ENCODE results near the gene SLX4IP.
"Not testable (repeated sequence)": the region's sequence is repeated elsewhere in the genome, so short reads cannot be mapped to it uniquely, and the experiment has no call there.

SLX4IP gene

DNA sequence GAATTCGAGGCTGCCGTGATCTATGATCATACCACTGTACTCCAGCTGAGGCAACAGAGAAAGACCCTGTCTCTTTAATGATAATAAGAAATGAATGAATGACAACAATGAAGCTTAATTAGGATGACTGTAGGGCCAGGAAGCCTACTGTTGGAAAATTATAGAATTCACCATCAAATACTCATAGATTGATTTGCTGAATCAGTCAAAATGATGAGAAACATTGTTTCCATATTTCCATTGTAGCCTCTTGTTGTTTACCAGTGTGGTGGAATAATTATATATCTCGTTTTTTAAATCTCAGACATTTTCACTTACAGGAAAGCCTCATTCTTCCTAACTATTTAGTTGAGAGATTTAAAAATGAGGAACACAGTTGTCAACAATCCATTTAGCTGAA, 142.5 kb downstream of the SLX4IP start:
- H3K9me3 ChIP-seq (ENCODE audit: control insufficient read depth, insufficient read depth, low read length), result no peaks in the 10 kb centered on the region
- no peak overlapping the region for H3K4me3 ChIP-seq (ENCODE audit: low read depth, low read length)
- H3K4me1 ChIP-seq (ENCODE audit: control insufficient read depth, insufficient read depth, low read length), result peaks cover 2% of the 10 kb centered on the region
- no peaks in the 10 kb centered on the region for H3K27me3 ChIP-seq (ENCODE audit: control insufficient read depth, insufficient read depth, low read length)
- no peak overlapping the region for H3K9ac ChIP-seq (ENCODE audit: low read depth, low read length)
- H3K36me3 ChIP-seq (ENCODE audit: control insufficient read depth, insufficient read depth, low read length), result no peaks in the 10 kb centered on the region

DNA sequence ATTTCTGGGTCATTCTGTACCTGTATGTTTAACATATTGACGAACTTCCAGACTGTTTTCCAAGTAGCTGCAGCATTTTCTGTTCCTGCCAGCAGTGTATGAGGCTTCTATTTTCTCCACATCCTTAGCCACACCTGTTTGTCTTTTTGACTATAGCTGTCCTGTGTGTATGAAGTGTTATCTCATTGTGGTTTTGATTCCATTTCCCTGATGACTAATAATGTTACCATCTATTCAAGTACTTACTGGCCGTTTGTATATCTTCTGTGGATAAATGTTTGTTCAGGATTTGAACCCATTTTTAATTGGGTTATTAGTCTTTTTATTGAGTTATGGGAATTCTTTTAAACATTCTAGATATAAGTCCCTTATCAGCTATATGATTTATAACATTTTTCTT, 143.5 kb downstream of the SLX4IP start:
- Histone ChIP-seq H3K9me3 (ENCODE audit: control insufficient read depth, insufficient read depth, low read length) (no peaks in the 10 kb centered on the region), H3K9ac (ENCODE audit: low read depth, low read length) (no peak overlapping the region), H3K4me1 (ENCODE audit: control insufficient read depth, insufficient read depth, low read length) (peaks cover 2% of the 10 kb centered on the region), H3K4me3 (ENCODE audit: low read depth, low read length) (no peak overlapping the region), H3K27me3 (ENCODE audit: control insufficient read depth, insufficient read depth, low read length) (no peaks in the 10 kb centered on the region), H3K36me3 (ENCODE audit: control insufficient read depth, insufficient read depth, low read length) (no peaks in the 10 kb centered on the region)

DNA sequence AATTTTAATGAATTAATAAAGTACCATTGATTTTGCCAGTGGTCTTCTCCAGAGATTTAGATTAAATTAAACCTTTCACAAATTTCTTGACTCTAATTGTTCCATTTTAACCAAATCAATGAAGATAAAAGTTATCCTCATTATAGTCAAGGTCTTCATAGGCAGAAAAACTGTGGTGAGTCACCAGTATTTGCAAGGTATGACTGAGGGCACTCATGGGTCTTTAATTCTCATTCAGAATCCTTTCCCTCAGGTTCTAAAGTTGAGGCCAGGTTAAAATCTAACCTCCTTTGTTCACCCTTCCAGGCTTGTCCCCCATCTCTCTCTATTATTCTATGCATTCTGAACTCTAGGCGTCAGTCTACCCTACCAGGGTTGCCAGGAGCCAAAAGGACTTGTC, 144.8 kb downstream of the SLX4IP start:
- Histone ChIP-seq H3K9ac (ENCODE audit: low read depth, low read length) (no peak overlapping the region), H3K4me1 (ENCODE audit: control insufficient read depth, insufficient read depth, low read length) (peaks cover 8% of the 10 kb centered on the region), H3K27me3 (ENCODE audit: control insufficient read depth, insufficient read depth, low read length) (no peaks in the 10 kb centered on the region), H3K4me3 (ENCODE audit: low read depth, low read length) (no peak overlapping the region), H3K9me3 (ENCODE audit: control insufficient read depth, insufficient read depth, low read length) (no peaks in the 10 kb centered on the region), H3K36me3 (ENCODE audit: control insufficient read depth, insufficient read depth, low read length) (no peaks in the 10 kb centered on the region)

DNA sequence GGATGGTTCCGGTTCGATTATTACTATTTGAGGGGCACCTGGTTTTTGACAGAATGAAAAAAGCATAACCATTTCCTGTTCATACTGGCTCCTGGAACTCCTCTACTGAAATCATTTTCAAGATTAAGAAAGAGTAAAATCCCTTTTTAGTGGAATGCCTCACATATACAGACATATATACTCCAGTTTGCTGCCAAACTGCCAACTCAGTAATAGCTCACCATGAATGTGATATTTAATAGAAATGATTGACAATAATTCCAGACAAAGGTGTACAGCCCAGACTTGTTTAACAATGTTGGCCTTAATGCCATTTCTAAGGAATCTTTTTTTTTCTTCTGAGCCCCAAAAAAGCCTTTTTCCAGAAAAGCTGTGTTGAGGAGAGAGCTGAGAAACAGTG, 145.6 kb downstream of the SLX4IP start:
- Histone ChIP-seq H3K9ac (ENCODE audit: low read depth, low read length) (no peak overlapping the region), H3K27me3 (ENCODE audit: control insufficient read depth, insufficient read depth, low read length) (no peaks in the 10 kb centered on the region), H3K36me3 (ENCODE audit: control insufficient read depth, insufficient read depth, low read length) (no peaks in the 10 kb centered on the region), H3K9me3 (ENCODE audit: control insufficient read depth, insufficient read depth, low read length) (no peaks in the 10 kb centered on the region), H3K4me1 (ENCODE audit: control insufficient read depth, insufficient read depth, low read length) (peaks cover 8% of the 10 kb centered on the region), H3K4me3 (ENCODE audit: low read depth, low read length) (no peak overlapping the region)

DNA sequence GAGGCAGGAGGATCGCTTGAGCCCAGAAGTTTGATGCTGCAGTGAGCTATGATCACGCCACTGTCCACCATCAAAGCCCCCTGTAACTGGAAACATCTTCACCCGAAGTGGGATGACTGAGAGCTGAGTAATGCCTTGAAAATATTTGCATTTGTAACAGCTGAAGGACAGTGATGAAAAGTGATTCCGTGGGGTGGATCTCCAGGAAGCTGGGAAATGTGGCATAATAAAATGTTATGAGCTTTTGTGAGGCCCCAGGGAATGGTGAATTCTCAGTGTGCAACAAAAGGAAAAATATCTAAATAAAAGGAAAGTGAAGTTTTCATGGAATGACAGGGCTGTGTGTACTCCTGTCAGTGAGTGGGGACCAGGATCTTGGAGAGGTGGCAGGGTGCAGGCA, 146.7 kb downstream of the SLX4IP start:
- peaks cover 8% of the 10 kb centered on the region for H3K4me1 ChIP-seq (ENCODE audit: control insufficient read depth, insufficient read depth, low read length)
- H3K9ac ChIP-seq (ENCODE audit: low read depth, low read length), result no peak overlapping the region
- H3K4me3 ChIP-seq (ENCODE audit: low read depth, low read length), result no peak overlapping the region
- H3K9me3 ChIP-seq (ENCODE audit: control insufficient read depth, insufficient read depth, low read length), result no peaks in the 10 kb centered on the region
- no peaks in the 10 kb centered on the region for H3K36me3 ChIP-seq (ENCODE audit: control insufficient read depth, insufficient read depth, low read length)
- H3K27me3 ChIP-seq (ENCODE audit: control insufficient read depth, insufficient read depth, low read length), result no peaks in the 10 kb centered on the region

DNA sequence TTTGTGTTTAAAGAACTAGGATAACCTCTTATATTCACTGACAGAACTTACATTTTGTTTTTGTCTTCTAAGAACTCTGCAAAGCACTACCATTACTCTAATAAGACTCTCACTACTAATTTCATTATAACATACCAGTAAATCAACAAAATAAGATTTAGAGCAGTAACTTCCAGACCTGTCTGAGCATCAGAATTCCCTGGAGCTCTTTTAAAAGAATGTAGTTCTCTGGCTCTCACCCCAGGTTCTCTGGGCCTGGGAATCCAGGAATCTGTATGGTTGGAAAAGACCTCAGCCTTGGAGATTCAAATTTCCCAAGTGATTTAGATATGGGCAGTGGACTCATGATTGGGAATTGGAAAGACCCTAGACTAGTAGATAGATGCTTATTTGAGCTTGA, 149.3 kb downstream of the SLX4IP start:
- no peak overlapping the region for H3K4me3 ChIP-seq (ENCODE audit: low read depth, low read length)
- no peaks in the 10 kb centered on the region for H3K9me3 ChIP-seq (ENCODE audit: control insufficient read depth, insufficient read depth, low read length)
- peaks cover 8% of the 10 kb centered on the region for H3K4me1 ChIP-seq (ENCODE audit: control insufficient read depth, insufficient read depth, low read length)
- H3K27me3 ChIP-seq (ENCODE audit: control insufficient read depth, insufficient read depth, low read length), result no peaks in the 10 kb centered on the region
- no peaks in the 10 kb centered on the region for H3K36me3 ChIP-seq (ENCODE audit: control insufficient read depth, insufficient read depth, low read length)
- H3K9ac ChIP-seq (ENCODE audit: low read depth, low read length), result no peak overlapping the region

DNA sequence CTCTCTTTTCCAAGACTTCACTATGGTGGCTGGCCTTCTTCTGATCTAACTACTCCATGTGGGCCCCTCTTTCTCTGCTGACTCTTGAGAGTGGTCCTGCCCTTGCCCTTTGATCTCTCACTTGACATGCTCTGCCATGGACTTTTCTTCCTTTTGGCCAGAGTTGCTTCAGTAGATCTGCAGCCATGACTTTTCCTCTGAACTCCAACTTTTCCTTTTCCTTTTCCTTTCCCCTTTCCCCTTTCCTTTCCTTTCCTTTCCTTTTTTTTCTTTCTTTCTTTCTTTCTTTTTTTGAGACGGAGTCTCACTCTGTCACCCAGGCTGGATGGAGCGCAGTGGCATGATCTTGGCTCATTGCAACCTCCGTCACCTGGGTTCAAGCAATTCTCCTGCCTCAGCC, 150.2 kb downstream of the SLX4IP start:
- Histone ChIP-seq H3K4me3 (ENCODE audit: low read depth, low read length) (no peak overlapping the region), H3K36me3 (ENCODE audit: control insufficient read depth, insufficient read depth, low read length) (no peaks in the 10 kb centered on the region), H3K9me3 (ENCODE audit: control insufficient read depth, insufficient read depth, low read length) (no peaks in the 10 kb centered on the region), H3K27me3 (ENCODE audit: control insufficient read depth, insufficient read depth, low read length) (no peaks in the 10 kb centered on the region), H3K4me1 (ENCODE audit: control insufficient read depth, insufficient read depth, low read length) (peaks cover 6% of the 10 kb centered on the region), H3K9ac (ENCODE audit: low read depth, low read length) (no peak overlapping the region)

DNA sequence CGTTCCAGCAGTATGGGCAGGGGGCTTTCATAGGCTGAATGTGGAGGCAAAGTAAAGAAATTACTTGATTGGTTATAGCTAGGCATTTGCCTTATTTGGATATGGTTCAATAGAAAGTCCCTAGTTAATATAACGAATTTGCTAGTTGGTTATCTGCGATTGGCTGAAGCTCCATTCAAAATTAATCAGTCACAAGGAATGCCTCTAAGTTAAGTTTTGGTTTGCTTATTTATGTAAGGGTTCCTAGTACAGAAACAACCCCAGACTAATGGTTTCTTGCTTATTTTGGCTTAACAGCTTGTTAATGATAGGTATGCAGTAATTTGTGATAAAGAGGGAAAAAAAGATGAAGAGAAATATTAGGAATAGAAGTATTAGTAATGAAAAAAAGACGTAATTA, 151.2 kb downstream of the SLX4IP start:
- Histone ChIP-seq H3K27me3 (ENCODE audit: control insufficient read depth, insufficient read depth, low read length) (no peaks in the 10 kb centered on the region), H3K4me3 (ENCODE audit: low read depth, low read length) (no peak overlapping the region), H3K9ac (ENCODE audit: low read depth, low read length) (no peak overlapping the region), H3K9me3 (ENCODE audit: control insufficient read depth, insufficient read depth, low read length) (no peaks in the 10 kb centered on the region), H3K4me1 (ENCODE audit: control insufficient read depth, insufficient read depth, low read length) (peaks cover 5% of the 10 kb centered on the region), H3K36me3 (ENCODE audit: control insufficient read depth, insufficient read depth, low read length) (no peaks in the 10 kb centered on the region)

DNA sequence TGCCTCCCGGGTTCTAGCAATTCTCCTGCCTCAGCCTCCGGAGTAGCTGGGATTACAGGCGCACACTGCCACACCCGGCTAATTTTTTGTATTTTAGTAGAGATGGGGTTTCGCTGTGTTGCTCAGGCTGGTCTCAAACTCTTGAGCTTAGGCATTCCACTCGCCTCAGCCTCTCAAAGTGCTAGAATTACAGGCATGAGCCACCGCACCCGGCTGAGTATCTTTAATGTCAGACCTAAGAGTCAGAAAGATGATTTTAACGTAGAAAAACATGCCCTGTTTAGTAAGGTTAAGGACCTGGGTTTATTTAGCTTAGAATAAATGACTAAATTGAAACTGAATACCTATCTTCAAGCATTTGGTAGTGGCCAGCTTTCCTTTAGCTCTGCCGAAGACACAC, 155.3 kb downstream of the SLX4IP start:
- H3K4me1 ChIP-seq (ENCODE audit: control insufficient read depth, insufficient read depth, low read length); H3K9me3 ChIP-seq (ENCODE audit: control insufficient read depth, insufficient read depth, low read length): not testable (repeated sequence)

DNA sequence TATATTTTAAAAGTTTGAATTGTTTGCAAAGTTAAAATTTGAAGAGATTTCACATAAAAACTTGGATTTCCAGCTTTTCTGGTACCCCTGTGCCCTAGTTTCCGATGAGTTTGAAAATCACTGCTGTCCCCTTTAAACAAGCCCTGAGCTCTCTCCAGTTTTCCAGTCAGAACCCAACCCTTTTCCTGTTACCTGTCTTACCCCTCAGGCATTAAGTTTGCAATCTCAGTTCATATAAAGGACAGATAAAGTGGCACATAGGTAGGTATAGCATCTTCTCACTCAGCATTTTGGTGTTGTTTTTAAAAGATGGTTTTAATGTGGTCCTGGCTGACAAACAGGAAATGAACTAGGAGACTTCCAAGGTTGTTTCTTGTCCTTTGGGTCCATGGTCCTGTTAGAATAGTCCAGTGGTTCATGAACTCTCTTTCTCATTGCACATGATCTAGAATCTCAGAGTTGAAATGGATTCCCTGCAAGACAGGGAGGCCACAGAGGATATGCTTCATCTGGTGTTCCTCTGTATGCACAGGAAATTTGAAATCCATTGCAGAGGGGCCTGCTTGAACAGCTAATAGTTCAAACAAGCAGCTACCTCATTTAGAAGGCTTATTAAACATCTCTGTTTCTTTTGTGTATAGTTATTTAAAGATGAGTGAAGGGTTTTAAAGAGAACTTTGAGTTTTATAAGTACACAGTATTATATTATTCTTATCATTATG, 156.0 kb downstream of the SLX4IP start:
- Histone ChIP-seq H3K9me3 (ENCODE audit: control insufficient read depth, insufficient read depth, low read length) (no peaks in the 10 kb centered on the region), H3K27me3 (ENCODE audit: control insufficient read depth, insufficient read depth, low read length) (no peaks in the 10 kb centered on the region), H3K4me1 (ENCODE audit: control insufficient read depth, insufficient read depth, low read length) (no peaks in the 10 kb centered on the region), H3K9ac (ENCODE audit: low read depth, low read length) (no peak overlapping the region), H3K36me3 (ENCODE audit: control insufficient read depth, insufficient read depth, low read length) (no peaks in the 10 kb centered on the region), H3K4me3 (ENCODE audit: low read depth, low read length) (no peak overlapping the region)

More for the DNA sequence above, 155.3 kb downstream of the SLX4IP start:
- not testable (repeated sequence) for H3K4me3 ChIP-seq (ENCODE audit: low read depth, low read length); H3K9ac ChIP-seq (ENCODE audit: low read depth, low read length); H3K36me3 ChIP-seq (ENCODE audit: control insufficient read depth, insufficient read depth, low read length); H3K27me3 ChIP-seq (ENCODE audit: control insufficient read depth, insufficient read depth, low read length)

DNA sequence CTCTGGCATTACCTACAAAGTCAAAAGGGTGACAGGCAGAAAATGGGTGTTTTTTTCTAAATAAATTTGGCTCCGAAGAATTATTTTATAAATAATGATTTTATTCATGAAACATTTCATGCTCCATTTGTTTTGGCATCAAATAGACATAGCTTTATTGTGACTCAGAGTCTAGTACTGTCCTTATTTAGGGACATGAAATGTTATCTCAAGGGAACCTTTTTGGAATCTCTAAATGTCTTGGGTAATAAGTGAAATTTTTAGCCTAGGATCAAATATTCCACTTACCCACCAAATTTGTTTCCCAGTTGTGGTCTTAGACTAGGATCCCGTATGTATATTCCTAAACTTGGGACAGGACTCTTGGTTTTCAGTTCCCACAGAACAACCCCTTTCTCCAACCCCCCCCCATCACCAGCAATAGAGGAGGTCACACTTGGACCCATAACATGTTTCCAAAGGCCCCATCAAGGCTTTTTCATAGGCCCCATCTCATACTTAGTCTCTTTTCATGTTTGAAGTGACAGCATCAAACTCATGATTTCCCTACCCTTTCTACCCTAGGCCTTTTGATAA, 156.9 kb downstream of the SLX4IP start:
- H3K27me3 ChIP-seq (ENCODE audit: control insufficient read depth, insufficient read depth, low read length), result no peaks in the 10 kb centered on the region
- no peak overlapping the region for H3K4me3 ChIP-seq (ENCODE audit: low read depth, low read length)
- no peaks in the 10 kb centered on the region for H3K36me3 ChIP-seq (ENCODE audit: control insufficient read depth, insufficient read depth, low read length)
- H3K4me1 ChIP-seq (ENCODE audit: control insufficient read depth, insufficient read depth, low read length), result no peaks in the 10 kb centered on the region
- no peak overlapping the region for H3K9ac ChIP-seq (ENCODE audit: low read depth, low read length)
- H3K9me3 ChIP-seq (ENCODE audit: control insufficient read depth, insufficient read depth, low read length), result no peaks in the 10 kb centered on the region

DNA sequence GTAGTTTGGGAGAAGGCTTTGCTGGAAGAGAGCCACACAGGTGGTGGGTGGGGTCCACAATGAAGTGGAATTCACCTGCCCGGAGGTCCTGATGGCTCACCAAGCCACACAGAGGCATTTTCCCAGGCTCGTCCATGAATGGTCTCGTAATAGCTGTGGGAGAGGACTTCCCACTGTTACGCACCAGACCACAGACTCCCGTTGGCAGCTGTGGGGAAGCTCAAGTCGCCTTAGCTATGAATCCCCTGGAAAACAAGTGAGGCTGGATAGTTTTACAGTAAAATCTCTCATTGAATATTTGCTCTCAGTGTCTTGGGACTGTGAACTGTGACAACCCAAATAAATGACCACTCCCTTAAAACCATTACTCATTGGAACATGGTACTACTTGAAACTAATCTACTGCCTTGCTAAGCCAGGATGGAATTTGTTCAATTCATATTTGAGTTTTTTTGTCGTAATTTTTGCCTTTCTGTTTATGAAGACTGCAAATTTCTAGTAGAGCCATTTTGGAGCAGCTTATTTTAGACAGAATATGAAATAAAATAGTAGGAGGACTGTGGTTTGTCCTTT, 159.3 kb downstream of the SLX4IP start:
- H3K4me1 ChIP-seq (ENCODE audit: control insufficient read depth, insufficient read depth, low read length), result no peaks in the 10 kb centered on the region
- no peaks in the 10 kb centered on the region for H3K9me3 ChIP-seq (ENCODE audit: control insufficient read depth, insufficient read depth, low read length)
- no peaks in the 10 kb centered on the region for H3K36me3 ChIP-seq (ENCODE audit: control insufficient read depth, insufficient read depth, low read length)
- H3K9ac ChIP-seq (ENCODE audit: low read depth, low read length), result no peak overlapping the region
- no peaks in the 10 kb centered on the region for H3K27me3 ChIP-seq (ENCODE audit: control insufficient read depth, insufficient read depth, low read length)
- no peak overlapping the region for H3K4me3 ChIP-seq (ENCODE audit: low read depth, low read length)
